ENCODE data around the gene SPTBN1. TPM values are rescaled to one million over a fixed set of nuclear protein-coding genes. Genes with fewer than 3 reads are reported as not detected.

The SPTBN1 gene
- total RNA-seq, 1 experiment from 2014 or later = 262 TPM

GRCh38 chr2:54591551-54591950 lies 135.4 kb downstream of the SPTBN1 start:
- DNase-seq = no peak
- H3K4me3 ChIP-seq = no peak overlapping the region
- no peak overlapping the region for H2AFZ ChIP-seq
- no peak overlapping the region for H3K27ac ChIP-seq
- no peaks in the 10 kb centered on the region for H3K9me2 ChIP-seq (ENCODE audit: insufficient read depth)
- BruUV-seq (replicated peaks) = no TSS peak
- POLR2A ChIA-PET (ENCODE audit: unreplicated experiment) = interaction anchor here (0.5 kb wide), 1 partner anchor 14 kb away, joined by 3 read pairs; no protein-coding TSS in a partner anchor
- H3K4me1 ChIP-seq (replicated peaks; ENCODE audit: insufficient read depth) = peaks cover 33% of the 10 kb centered on the region
- H3K9me3 ChIP-seq (ENCODE audit: insufficient read depth, low read depth) = no peaks in the 10 kb centered on the region
- H3K4me2 ChIP-seq = no peak overlapping the region
- intact Hi-C loops (cut with micrococcal nuclease; ENCODE audit: unreplicated experiment) = no loop called here
- peaks cover 20% of the 10 kb centered on the region for H3F3A ChIP-seq (ENCODE audit: insufficient read depth, low read depth)
- H3K36me3 ChIP-seq (ENCODE audit: low read depth) = peaks cover 7% of the 10 kb centered on the region; the same call in 1 of the 2 replicates
- CTCF ChIA-PET = no interaction called here
- no peaks in the 10 kb centered on the region for H3K27me3 ChIP-seq (ENCODE audit: insufficient read depth, low read depth)
- H4K20me1 ChIP-seq (ENCODE audit: insufficient read depth) = peaks cover 19% of the 10 kb centered on the region
- TF ChIP-seq EZH2 (IDR thresholded peaks at IDR 0.05; ENCODE audit: low read depth) (no peak), CTCF (conservative IDR thresholded peaks at IDR 0.05) (no peak)
- peaks cover 99% of the 10 kb centered on the region for H3K79me2 ChIP-seq (ENCODE audit: low read depth)

GRCh38 chr2:54593249-54593648 lies 137.1 kb downstream of the SPTBN1 start:
- Histone ChIP-seq H3K27ac (no peak overlapping the region), H3K9me2 (ENCODE audit: insufficient read depth) (no peaks in the 10 kb centered on the region), H3K27me3 (ENCODE audit: insufficient read depth, low read depth) (no peaks in the 10 kb centered on the region), H2AFZ (no peak overlapping the region), H3K36me3 (ENCODE audit: low read depth) (peaks cover 9% of the 10 kb centered on the region; the same call in 1 of the 2 replicates), H3K9me3 (ENCODE audit: insufficient read depth, low read depth) (no peaks in the 10 kb centered on the region), H3K4me2 (no peak overlapping the region), H3K4me3 (no peak overlapping the region), H3F3A (ENCODE audit: insufficient read depth, low read depth) (peaks cover 17% of the 10 kb centered on the region), H3K4me1 (replicated peaks; ENCODE audit: insufficient read depth) (peaks cover 24% of the 10 kb centered on the region), H3K79me2 (ENCODE audit: low read depth) (peaks cover 99% of the 10 kb centered on the region), H4K20me1 (ENCODE audit: insufficient read depth) (peaks cover 18% of the 10 kb centered on the region)
- ChIA-PET CTCF (interaction anchor here (0.6 kb wide), 1 partner anchor 158 kb away, joined by 4 read pairs; no protein-coding TSS in a partner anchor), POLR2A (ENCODE audit: unreplicated experiment) (interaction anchor here (0.6 kb wide), 1 partner anchor 456 kb away, joined by 3 read pairs; no protein-coding TSS in a partner anchor)
- intact Hi-C loops (cut with micrococcal nuclease; ENCODE audit: unreplicated experiment) = no loop called here
- no peak for TF ChIP-seq EZH2 (IDR thresholded peaks at IDR 0.05; ENCODE audit: low read depth)
- TF ChIP-seq CTCF (conservative IDR thresholded peaks at IDR 0.05) = no peak
- no TSS peak for BruUV-seq (replicated peaks)
- no peak for DNase-seq

GRCh38 chr2:54594048-54594447 lies 137.9 kb downstream of the SPTBN1 start:
- Histone ChIP-seq H3K4me3 (no peak overlapping the region), H3K79me2 (ENCODE audit: low read depth) (peaks cover 99% of the 10 kb centered on the region), H3K9me3 (ENCODE audit: insufficient read depth, low read depth) (no peaks in the 10 kb centered on the region), H3K9me2 (ENCODE audit: insufficient read depth) (no peaks in the 10 kb centered on the region), H2AFZ (no peak overlapping the region), H3K27ac (no peak overlapping the region), H4K20me1 (ENCODE audit: insufficient read depth) (peaks cover 18% of the 10 kb centered on the region), H3K36me3 (ENCODE audit: low read depth) (peaks cover 17% of the 10 kb centered on the region; the same call in 1 of the 2 replicates), H3K4me1 (replicated peaks; ENCODE audit: insufficient read depth) (peaks cover 16% of the 10 kb centered on the region), H3K27me3 (ENCODE audit: insufficient read depth, low read depth) (no peaks in the 10 kb centered on the region), H3K4me2 (no peak overlapping the region), H3F3A (ENCODE audit: insufficient read depth, low read depth) (peaks cover 14% of the 10 kb centered on the region)
- BruUV-seq (replicated peaks) = no TSS peak
- TF ChIP-seq EZH2 (IDR thresholded peaks at IDR 0.05; ENCODE audit: low read depth) (no peak), CTCF (conservative IDR thresholded peaks at IDR 0.05) (no peak)
- no peak for DNase-seq
- ChIA-PET CTCF (no interaction called here), POLR2A (ENCODE audit: unreplicated experiment) (no interaction called here)
- intact Hi-C loops (cut with micrococcal nuclease; ENCODE audit: unreplicated experiment) = no loop called here

Data from PC-9 (cell line).